Activated CD8-positive, alpha-beta memory T cell treated with anti-CD3 and anti-CD28 coated beads, Interleukin-2, amount 50 U/mL, for 24 hours (primary cell): ENCODE measurements around the gene SKAP1.
"Not testable (repeated sequence)": the region's sequence is repeated elsewhere in the genome, so short reads cannot be mapped to it uniquely, and the experiment has no call there.

Source experiments
- DNase-seq: peaks from one replicate; pipeline ENCODE4 v3.0.0-alpha.2; 2020; ENCODE audit errors: extremely low read depth

Gene SKAP1

DNA sequence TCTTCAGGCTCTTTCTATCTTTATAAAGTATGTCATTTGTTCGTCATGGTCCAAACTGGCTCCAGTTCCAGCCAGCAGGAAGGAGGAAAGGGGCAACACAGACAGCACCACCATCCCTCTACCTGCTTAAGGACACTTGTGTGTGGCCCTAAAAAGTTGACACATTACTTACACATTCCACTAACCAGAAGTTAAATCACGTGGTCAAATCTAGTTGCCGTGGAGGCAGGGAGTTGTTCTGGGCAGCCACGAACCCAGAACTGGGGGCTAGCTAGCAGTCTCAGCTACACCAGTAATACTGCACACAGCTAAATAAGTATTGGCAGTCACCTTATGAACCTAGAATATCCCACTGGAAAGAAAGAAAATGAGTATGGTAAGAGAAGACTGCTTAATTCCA, 218.2 kb downstream of the SKAP1 start:
- DNase-seq: no peak

DNA sequence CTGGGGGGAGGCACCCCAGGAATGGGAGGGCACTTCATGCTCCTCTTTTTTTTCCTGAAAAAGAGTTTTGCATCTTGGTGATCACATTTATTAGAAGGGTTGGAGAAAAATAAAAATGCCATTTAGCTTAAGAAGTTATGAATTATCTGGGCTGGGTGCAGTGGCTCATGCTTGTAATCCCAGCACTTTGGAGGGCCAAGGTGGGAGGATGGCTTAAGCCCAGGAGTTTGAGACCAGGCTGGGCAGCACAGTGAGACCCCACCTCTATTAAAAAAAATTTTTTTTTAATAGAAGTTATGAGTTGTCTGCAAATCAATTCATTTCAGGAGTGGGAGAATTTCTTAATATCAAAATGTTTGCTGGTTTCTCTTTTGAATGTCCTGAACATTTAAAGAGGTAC, 219.0 kb downstream of the SKAP1 start:
- DNase-seq: no peak

DNA sequence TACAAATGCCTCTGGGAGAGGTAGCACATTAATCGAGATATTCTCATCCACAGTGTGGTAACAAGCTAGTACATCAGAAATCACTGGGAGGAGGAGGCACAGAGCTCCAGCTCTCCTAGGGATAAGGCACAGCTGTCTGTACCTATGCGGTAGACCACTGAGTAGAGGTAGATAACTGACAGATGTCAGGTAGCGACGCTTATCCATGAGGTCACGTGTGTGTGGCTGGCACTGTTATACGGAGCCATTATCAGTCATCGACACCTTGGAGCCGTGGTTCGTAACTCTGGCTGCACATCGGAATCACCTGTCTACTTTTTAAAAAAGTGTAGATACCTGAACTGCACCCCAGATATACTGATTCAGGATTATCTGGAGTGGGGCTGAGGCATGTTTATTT, 220.0 kb downstream of the SKAP1 start:
- DNase-seq: no peak

DNA sequence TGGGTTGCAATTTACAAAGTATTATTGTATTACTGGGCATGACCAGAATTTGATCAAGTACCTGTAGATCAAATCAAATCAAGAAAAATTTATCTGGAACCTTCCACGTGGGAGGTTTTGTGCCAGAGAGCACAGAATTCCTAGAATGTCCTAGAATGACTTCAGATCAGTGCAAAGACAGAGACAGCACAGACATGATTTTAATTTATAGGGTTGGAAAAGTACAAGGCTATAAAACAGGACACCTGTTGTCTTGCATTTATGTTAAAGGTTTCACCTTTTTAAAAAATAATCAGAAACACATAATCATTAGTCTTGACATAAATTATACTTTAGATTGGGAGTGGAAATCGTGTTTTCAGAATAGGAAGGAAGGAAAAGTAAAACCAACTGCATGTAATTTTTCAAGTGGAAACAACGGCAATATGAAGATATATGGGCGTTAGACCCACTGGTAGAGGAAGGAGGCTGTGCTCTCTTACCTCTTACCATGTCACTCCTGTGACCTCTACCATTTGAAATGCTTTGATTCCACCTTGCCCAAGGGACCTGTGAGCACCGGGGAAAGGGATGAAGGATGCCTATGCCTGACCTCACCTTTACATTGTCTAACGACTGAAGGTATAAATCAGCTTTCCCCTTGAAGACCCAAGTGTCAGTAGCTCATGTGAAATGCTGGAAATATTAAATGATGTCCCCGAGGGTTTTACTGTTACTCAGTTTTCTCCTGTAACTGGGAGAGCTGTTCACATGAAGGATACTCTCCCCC, 222.1 kb downstream of the SKAP1 start:
- DNase-seq: no peak

DNA sequence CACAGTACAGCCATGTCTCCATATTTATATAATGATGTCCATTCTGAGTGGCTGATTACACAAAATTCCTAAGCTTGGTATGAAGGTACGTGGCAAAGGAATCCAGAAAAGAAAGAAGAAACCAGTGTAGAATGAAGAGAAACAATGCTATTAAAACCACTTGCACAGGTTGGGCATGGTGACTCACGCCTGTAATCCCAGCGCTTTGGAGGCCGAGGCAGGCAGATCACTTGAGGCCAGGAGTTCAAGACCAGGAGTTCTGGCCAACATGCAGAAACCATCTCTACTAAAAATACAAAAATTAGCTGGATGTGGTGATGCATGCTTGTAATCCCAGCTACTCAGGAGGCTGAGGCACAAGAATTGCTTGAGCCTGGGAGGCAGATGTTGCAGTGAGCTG, 223.0 kb downstream of the SKAP1 start:
- not testable (repeated sequence) for DNase-seq

DNA sequence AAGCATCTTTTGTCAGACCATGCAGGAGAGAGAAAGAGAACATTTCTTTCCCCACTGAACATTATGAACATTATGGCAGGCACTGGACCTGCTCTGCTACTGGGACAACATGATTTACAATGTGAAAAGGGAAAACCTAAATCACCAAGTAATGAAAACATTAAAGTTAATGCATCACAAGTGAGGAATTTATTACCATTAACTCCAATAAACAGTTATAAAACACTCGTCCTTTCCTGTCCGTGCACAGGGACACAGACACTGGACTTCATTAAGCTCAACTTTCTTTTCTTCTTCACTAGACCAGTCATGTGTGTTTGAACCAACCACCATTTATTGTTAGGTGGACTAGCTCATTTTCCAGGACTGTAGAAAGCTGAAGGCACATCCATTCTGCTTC, 227.1 kb downstream of the SKAP1 start:
- DNase-seq: no peak

DNA sequence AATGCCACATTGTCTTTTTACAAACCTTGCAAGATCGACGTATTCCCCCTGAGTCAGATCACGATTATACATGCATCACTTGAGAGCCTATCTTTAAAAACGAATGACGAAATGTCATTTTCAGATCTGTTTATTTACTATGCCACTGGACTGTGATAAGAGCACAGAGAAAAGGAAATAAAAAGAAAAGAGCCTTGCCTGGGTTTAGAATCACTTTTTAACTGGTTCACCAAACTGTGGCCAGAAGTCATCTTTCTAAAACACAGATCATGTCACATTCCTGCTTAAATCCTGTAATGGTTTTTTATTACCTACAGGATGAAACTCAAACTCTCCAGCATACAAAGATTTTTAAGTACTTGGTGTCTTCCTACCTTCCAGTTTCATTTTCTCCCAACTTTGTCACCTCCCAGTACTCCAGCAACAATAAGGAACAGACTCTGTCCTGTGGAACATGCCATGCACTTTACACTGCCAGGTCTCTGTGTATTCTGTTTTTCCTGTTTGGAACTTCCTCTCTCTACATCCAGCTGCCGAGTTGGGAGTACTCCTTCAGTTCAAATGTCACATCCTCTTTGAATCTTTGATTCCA, 231.0 kb downstream of the SKAP1 start:
- no peak for DNase-seq

DNA sequence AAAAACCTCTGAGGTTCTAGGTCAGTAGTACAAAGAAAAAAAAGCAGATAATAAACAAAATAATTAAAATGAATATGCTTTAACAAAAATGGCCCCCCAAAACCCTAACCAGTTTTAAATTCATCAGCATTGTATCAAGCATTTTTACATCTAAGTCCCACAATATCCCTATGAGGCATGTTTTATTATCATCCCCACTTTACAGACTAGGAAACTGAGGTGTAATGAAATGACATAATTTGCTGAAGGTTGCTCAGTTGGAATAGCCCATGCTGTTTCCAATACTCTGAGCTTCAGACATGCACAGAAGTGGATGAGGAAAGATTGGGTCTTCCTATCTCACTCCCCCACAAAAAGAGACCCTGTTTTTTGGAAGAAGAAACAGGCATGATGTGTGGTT, 234.1 kb downstream of the SKAP1 start:
- no peak for DNase-seq

DNA sequence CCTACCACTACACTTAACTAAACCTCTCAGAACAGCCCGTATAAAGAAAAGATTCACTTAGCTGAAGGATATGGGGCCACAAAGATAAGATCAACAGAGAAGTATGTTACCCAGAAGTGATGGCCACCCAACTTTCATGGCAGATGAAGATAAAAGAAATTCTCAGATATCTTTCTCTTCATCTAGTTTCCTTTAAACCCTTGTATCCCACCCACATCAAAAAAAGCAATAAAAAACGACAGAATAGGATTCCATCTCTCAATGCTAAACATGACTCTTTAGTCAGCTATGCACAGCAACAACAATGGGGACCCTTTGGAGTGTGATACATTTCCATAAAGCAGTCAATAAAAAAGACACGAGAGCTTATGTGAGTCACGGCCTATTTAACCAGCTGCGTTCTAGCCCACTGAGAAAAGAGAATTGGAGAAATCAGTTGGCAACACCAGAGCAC, 235.9 kb downstream of the SKAP1 start:
- no peak for DNase-seq

DNA sequence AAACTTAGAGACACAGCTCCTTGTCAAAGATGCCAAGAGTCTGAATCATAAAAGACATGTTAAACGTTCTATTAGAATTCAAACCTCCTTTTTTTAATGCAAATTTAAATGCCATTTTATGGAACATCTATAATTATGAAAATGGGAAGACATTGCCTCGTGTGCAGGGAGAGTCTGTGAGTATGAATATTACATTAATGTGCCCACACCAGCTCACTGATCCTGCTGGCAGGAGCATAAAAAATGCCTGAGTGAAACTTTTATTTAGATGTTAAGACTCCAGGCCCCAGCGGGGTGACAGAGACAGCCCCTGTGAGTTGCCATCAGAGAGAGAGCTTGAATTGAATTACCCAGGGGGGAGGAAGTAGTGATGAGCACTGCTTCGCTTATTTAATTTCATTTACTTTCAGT, 237.7 kb downstream of the SKAP1 start:
- DNase-seq: no peak

DNA sequence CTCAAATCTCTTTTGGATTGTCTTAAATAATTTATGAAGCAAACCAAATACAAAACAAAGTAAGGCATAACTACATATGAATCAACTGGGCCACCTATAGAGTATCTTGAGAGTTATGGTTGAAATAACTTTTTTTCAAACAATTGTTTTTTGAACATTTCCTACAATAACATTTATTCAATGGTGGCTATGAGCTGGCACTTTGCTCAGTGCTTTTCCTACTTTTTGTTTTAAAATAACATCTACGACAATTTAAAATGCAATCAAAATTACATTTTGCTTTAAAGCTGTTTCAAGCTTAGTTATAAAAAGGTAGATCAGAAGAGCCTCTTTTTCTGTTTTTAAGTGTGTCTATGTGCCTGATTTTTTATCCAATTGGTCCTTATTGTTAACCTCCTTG, 238.7 kb downstream of the SKAP1 start:
- DNase-seq: no peak

DNA sequence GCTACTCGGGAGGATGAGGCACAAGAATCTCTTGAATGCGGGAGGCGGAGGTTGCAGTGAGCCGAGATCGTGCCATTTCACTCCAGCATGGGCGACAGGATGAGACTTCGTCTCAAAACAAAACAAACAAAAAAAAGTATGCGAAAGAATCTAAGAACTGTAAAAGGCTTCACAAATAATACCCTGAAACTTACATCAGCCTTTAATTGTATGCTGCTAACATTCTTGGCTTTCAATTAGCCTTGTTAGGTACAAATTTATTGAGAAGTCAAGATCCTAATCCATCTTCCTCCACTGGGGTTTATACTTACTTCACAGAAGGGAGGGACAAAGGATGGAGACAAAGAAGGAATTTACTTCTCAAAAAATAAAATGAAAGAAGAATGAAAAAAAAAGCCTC, 239.1 kb downstream of the SKAP1 start:
- no peak for DNase-seq

DNA sequence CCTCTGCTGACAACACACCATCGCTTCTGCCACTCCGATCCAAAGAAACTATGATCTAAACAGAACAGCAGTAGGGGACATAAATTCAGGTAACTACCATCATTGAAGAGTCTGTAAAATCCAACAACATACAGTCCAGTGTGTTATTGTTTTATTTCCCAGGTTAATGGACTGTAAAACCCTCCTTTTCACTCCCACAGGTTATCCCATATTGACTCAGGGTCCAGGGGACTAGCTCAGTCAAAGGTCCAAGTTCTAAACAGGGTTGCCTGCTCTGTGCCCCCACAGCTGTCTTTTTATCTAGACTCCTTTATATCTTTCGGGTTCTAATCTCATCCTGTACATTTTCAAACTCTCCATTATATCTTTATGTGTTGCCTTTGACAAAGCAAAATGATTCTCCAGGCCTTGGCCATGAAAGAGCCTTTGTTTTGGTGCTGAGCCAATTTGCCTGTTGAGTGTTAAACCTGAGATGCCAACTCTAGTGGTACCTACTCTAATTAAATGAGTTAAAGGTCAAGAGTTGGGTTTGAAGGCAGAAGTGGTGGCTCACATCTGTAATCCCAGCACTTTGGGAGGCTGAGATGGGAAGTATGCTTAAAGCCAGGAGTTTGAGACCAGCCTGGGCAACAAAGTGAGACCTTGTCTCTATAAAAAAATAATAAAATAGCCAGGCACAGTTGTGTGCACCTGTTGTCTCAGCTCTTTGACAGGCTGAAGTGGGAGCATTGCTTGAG, 242.0 kb downstream of the SKAP1 start:
- no peak for DNase-seq

DNA sequence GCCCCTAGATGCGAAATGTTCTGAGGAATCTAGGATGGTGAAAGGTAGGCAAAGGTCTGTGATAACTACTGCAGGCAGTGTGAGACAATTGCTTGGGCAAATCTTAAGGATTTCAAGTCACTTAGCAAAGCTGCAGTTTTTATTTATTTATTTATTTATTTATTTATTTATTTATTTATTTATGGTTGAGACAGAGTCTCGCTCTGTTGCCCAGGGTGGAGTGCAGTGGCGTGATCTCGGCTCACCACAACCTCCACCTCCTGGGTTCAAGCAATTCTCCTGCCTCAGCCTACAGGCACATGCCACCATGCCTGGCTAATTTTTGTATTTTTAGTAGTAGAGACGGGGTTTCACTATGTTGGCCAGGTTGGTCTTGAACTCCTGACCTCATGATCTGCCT, 243.7 kb downstream of the SKAP1 start:
- DNase-seq: not testable (repeated sequence)

DNA sequence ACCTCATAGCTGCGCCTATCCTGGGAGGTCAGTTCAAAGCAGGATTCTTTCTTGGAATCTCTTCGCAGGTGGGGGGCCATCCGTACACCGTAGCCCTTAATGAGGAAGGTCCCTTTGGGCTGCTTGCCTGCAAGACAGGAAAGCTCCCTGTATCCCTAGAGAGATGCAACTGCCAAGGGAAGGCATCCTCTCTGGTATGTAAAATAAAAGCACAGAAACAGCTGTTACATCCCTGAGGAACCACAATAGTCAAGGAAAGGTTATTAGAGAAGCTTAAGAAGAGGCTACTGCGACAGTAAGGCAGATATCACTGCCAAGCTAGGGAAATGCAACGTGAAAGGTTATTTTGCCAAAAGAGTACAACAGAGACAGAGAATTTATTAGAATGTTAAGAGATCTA, 245.3 kb downstream of the SKAP1 start:
- DNase-seq: no peak

DNA sequence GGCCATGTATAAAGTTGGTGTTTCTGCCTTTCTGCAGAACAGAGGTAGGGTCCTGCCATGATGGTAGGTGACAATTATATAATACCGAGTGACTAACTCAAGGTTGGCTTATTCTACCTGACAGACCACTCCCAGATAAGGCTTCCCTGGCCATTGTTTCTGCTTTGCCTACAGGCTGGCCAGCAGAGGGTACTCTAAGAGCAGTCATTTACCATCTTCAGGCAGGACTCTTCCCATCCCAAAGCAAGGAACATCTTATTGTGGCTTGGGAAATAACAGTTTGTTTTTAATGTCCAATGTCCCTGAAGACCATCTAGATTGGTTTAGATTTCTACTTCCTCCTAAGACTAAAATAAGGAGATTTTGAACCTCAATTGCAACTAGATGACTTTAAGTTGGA, 248.4 kb downstream of the SKAP1 start:
- DNase-seq: no peak

DNA sequence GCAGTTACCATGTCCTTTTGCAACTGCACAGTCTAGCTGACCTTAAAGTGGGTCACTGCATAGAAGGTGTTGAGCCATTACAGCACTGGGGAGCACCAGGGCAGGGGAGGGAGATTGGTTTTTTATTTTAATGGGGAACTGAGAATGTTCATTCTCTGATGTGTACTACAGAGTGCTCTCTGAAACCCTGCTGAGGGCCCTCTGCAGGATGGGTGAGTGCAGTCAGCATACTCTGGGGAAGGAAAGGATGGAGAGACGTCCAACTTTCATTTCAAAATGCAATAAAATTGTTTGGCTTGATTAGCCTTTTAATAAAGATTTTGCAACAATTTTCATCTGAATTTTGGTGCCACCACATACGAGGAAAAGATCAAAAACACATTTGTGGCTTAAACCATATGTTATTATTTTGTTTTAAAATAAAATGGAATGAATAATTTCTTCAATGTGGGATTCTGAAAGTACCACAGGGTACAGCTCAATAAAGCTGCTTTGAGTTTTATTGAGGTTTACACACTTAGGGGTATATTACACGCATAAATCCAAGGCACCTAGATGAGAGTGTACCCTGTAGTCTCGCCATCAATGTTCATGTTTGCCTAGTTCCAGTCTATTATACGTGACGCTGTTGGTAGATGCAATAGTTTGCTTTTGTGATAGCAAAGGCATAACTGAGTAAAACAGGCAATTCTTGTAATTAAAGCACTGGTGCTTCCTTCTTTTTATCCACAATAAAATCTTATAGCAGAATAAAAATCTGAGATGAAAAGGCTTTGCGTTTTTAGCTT, 249.0 kb downstream of the SKAP1 start:
- no peak for DNase-seq

DNA sequence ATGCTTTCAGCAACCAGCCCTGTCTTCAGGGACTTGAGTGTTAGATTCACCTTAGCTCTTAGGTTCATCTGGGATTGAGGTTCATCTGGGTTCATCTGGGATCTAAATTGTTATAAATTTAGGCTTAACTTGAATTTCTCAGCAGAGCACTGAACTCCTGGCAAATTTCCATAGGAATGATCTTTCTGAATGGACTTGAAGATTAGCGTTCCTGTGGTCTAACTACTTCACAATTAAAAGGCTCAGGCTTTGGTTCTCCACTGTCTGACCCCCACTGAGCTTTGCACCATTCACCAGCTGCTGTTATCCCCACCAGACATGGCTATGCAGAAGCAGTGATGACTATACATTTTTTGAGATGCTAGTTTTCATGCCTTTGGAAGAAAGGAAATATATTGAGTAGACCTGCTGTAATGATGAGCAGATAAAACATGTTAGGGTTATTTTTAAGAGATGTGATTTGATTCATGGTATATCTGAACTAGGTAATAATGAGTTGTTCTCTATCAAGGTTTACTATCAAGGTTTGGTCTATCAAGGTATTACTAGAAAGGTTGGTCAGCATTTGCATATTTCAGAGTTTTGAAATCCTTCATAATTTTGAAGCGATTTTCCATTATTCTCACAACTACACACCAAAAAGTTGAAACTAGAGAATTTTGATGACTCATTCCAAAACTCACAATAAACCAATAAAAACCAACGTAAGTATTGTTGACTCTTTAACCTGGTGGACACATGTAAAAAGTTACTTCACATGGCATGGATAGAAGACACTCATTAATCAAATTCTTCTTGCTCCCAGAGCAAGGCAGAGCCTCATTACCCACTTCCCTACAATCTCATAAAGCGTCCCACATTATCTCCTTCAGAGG, 250.7 kb downstream of the SKAP1 start:
- no peak for DNase-seq

DNA sequence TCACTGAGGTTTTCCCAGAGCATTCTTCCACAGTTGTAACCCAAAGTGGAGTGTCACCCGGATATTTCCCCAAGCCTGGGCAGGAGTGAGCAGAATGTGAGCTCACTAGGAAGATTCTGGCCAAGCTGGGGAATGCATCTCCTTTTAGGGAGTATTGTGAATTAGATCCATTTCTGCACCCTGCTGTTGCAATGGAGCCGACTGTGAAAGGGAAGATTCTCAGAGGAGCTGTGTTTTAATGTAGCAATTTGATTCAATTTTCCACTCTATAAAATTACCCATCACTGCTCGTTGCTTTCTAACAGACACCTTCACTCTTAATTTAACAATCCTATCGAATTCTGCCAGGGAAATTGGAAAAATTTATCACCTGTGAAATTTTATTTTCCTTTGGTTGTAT, 251.7 kb downstream of the SKAP1 start:
- no peak for DNase-seq

DNA sequence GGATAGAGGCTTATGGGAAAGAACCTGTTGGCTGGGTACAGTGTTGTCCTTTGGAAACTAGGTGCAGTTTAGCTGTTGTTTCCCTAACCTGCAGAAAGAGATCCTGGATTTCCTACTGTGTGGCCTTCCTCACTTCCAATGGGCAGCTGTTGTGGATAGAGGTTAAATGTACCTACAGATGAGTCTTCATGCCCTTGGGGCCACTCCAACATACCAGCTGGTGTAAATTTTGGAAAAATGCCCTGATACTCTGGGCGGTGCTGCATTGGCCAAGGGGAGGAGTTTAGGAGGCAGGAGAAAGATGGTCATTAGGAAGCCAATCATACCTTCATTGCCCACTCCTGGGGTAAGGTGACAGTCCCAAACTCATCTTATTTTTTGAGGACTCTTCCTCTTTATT, 252.2 kb downstream of the SKAP1 start:
- DNase-seq: no peak

DNA sequence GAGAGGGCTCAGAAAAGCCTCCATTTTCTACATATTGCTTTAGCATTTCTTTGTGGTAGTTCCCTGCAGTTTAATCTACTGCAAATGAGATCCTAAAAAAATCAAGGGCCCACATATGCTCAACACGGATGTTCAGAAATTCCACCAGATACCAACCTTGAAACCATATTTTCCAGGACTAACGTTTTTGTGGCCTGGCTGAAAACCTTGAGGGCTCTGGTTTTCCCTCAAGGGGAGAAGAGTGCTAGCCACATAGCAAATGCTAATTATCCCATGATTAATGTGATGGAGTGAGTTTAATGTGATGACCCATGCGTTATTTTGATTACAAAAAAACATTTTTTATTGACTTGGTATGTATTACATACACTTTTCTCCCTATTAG, 253.6 kb downstream of the SKAP1 start:
- no peak for DNase-seq
